HG03432 (cell line): Measurements from ENCODE around the gene SLTM.
"Not testable (repeated sequence)": the region's sequence is repeated elsewhere in the genome, so short reads cannot be mapped to it uniquely, and the experiment has no call there.

Experiments used
- ATAC-seq: cut with Tn5 transposase; IDR thresholded peaks from one replicate; pipeline ENCODE4 v1.9.1; 2021; ENCODE audit warnings: mild to moderate bottlenecking, moderate library complexity; ENCODE audit not compliant: unreplicated experiment

SLTM gene

GRCh38 chr15:58929891-58930416, 3.5 kb downstream of the SLTM start:
- no peak for ATAC-seq

GRCh38 chr15:58926823-58927222, 6.7 kb downstream of the SLTM start:
- no peak for ATAC-seq

GRCh38 chr15:58924327-58924726, 9.2 kb downstream of the SLTM start:
- no peak for ATAC-seq

GRCh38 chr15:58923696-58924300, 9.7 kb downstream of the SLTM start:
- no peak for ATAC-seq

- no peak for ATAC-seq
These were observed 10.2 kb downstream of the SLTM start for GRCh38 chr15:58923284-58923683.

DNA sequence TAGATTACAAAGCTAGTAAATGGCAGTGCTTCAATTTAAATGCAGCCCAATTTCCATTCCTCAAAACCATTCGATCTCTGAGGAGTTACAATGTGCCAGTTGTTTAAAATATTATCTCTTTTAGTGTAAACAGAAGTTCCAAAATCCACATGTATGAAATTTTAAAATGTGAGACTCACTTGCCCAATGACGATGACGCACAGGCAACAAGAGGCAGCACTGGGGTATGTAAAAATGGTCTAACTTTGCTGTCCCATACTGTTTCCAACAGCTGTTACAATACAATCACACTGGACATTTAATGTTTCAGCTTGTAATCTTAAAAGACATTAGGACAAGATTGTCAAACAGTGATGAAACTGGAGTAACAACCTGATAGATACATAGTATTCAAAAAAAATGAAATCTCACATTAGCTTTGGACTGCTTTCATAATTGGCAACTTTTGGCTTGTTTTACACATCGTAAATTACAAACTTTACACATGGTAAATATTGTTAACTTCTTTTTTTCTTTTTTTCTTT, 12.2 kb downstream of the SLTM start:
- no peak for ATAC-seq

DNA sequence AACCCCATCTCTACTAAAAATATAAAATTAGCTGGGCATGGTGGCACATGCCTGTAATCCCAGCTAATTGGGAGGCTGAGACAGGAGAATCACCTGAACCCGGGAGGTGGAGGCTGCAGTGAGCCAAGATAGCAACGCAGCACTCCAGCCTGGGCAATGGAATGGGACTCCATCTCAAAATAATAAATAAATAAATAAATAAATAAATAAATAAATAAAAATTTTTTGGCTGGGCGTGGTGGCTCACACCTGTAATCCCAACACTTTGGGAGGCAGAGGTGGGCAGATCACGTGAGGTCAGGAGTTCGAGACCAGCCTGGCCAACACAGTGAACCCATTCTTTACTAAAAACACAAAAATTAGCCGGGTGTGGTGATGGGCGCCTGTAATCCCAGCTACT, 13.0 kb downstream of the SLTM start:
- not testable (repeated sequence) for ATAC-seq

GRCh38 chr15:58919232-58919631, 14.2 kb downstream of the SLTM start:
- no peak for ATAC-seq

DNA sequence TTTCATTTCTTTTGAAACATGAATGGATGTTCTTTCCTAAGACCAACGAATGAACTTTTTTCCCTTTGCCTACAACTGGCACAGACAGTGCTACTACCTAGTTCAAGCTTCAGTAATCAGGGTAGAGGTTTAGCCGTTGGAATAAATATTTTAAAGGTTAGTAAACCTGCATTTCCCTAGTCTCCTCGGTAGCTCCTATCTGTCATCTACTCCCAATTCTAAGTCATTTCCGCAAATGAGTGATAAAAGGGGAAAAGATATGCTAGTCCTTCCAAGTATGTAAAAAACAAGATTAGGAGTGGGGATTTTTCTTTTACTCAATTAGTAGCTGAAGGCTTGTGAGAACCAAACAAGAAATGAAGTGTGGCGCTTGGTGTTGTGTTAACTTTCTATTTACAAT, 15.2 kb downstream of the SLTM start:
- no peak for ATAC-seq

DNA sequence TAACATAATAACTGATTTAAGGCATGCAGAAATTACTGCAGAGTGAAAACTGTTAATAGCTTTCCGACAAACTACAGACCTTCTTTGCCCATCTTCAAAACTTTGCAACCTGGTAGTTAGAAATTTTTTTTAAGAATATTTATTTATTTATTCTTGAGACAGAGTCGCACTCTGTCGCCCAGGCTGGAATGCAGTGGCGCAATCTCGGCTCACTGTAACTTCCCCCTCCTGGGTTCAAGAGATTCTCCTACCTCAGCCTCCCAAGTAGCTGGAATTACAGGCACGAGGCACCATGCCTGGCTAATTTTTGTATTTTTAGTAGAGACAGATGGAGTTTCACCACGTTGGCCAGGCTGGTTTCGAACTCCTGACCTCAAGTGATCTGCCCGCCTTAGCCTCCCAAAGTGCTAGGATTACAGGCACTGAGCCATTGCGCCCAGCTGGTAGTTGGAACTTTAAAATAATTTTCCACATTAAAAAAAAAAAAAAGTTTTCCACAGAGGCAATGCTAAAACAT, 15.8 kb downstream of the SLTM start:
- not testable (repeated sequence) for ATAC-seq

DNA sequence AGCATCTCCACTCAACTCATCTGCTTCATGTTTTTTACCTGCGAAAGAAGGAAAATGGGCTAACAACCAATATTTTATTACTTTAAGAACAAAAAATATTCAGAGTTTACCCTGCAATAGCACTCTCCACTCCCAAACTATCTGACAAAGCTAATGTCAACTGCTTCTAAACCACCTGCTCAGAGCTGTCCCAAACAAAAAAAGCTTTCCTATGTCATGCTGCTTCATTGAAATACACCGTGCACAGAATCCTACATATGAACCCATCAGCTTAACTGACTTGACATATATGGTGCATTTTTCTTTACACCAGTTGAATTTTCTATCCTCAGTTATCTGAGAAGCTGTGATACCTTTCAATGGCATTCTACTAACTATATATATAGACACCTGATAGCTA, 16.5 kb downstream of the SLTM start:
- no peak for ATAC-seq

DNA sequence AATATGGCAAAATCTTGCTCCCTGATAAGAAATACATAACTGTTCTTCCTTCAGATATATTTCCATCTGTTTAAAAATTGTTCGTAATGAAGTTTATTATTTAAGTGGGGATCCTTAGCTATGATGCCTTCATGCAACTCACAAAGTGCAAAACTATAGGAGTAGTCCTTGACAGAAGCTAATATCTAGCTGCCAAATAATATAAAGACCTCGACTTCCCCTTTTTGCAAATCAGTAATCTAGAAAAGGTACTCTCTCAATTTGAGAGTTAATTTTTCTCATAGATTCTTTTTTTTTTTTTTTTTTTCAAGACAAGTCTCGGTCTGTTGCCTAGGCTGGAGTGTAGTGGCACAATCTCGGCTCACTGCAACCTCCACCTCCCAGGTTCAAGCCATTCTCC, 23.0 kb downstream of the SLTM start:
- ATAC-seq, result no peak

DNA sequence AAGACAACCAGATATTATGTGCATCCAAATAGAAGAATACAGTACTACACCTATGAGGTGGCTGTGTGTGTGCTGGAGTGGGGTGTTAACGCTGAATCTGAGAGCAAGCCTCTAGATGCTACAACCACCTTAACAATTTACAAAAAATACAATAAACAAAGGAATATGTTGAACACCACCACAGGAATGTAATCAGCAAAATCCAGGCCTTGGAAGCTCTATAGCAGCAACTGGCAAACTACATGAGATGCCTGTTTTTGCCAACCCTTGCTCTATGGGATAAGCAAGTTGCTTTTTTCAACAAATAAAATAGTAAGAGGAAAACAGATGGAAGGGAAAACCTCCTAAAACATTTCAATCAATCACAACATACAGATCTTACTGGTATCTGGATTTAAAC, 23.9 kb downstream of the SLTM start:
- ATAC-seq, result no peak

DNA sequence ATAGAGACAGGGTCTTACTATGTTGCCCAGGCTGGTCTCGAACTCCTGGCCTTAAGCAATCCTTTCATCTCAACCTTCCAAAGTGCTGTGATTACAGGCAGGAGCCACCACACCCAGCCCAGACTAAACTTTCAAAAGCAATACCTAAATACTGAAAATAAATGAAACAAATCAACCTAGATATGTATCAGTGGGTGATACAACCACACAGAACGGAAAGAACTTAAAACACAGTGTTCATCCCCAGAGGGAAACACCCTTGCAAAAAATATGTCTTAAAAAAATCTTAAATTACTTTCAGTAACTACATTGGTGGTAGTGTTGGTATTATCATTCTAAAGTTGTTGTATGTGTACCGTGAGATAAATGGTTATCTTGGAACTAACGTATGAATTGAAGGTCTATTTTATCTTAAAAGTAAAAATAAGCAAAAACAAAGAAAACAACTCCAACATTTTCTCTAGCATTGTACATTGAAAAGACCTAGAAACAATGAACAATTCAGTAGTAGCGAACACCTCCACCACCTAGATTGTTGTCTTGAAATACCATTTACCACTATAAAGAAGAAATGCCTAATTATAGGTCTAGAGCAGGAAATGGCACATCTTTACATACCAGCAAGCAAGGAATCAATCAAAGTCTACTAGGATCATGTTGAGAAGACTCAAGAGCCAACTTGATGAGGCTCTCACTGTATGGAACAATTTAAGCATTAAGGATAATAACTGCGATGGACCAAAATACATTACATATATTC, 24.7 kb downstream of the SLTM start:
- no peak for ATAC-seq

GRCh38 chr15:58900631-58901030, 32.8 kb downstream of the SLTM start:
- no peak for ATAC-seq

- no peak for ATAC-seq
These were observed 35.3 kb downstream of the SLTM start for GRCh38 chr15:58898150-58898680.

DNA sequence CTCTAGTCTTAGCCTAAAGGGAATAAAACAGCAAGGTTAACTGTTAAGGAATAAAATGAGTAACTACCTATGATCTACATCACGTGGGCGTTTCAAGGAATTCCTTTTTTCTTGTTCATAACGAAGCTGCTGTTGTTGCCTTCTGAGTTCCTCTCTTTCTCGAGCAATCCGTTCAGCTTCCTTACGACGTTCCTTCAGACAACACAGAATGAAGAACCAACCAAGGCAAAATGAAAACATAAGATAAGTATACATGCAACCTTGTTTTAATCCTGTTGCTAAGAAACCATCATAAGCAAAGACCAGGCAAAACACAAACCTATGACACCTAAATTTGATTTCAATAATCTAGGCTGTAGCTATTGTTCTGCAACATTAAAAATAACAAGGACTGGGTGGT, 44.1 kb downstream of the SLTM start:
- no peak for ATAC-seq

GRCh38 chr15:58886921-58887320, 46.6 kb downstream of the SLTM start:
- ATAC-seq, result no peak

DNA sequence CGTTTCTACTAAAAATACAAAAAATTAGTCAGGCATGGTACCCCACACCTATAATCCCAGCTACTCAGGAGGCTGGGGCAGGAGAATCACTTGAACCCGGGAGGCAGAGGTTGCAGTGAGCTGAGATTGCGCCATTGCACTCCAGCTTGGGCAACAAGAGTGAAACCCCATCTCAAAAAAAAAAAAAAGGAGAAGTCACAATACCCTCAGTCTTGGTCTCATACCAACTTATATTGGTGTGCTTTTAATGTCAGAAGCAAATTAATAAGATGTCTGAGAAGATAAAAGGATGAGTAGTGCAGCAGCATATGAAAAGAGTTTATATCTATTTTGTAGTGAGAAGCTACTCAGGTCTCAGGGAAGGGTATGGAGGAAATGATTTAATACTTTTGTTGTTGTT, 49.6 kb downstream of the SLTM start:
- ATAC-seq, result not testable (repeated sequence)

GRCh38 chr15:58882243-58882642, 51.2 kb downstream of the SLTM start:
- no peak for ATAC-seq

GRCh38 chr15:58880320-58880719, 53.2 kb downstream of the SLTM start:
- no peak for ATAC-seq
